ENCODE results near the gene TPD52L2.
"Not testable (repeated sequence)": the region's sequence is repeated elsewhere in the genome, so short reads cannot be mapped to it uniquely, and the experiment has no call there.

The TPD52L2 gene

DNA sequence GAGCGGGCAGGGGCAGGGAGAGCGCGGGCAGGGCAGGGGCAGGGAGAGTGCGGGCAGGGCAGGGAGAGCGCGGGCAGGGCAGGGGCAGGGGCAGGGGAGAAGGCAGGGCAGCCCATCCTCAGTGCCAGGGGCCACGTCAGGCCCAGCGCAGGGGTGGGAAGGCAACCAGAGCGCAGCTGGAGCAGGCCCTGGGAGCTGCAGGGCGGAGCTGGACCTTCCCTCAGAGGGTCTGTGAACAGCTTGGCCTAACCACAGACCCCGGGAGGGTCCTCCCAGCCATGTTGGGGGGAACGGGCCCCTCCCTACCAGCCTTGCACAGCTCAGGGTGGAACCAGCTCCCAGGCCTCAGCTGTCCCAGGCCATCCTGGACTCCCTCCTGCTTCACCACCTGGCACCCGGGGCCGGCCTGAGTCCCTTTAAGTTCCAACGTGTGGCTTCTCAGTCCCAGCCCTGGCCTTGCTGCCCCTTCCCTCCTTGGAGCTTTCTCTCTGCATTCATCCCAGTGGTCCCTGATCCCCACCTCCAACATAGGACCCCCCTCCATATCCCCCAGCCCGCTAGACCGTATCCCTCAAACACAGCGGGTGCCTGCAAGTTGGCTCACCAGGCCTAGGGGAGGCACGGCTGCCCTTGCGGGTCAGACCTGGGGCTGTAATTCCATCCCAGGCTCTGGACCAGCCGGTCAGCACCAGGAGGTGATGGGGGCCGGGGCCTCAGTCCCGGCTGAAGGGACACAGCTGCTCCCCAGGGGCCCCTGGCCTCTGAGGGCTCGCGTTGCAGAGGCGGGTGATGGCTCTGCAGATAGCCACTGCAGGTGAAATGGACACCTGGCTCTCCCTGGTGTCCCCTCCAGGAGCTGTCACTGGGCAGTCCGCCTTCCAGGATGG, 28.4 kb upstream of the TPD52L2 start:
- DNase-seq, result no peak

DNA sequence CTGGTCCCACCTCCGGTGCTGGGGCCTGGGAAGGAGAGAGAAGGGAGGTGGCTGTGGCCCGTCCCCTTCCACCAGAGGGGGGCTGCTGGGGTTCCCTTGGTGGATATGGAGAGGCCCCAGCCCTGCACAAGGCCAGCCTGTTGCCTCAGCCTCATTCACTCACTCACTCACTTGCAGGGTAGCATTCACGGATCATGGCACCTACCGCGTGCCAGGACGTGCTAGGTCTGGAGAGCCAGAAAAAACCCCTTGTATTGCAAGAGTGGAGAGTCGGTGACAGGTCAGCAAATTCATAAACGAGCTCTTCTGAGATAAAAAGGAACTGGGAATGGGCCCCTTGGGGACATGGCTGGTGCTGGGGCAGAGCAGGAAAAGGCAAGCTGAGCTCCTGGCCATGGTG, 27.6 kb upstream of the TPD52L2 start:
- no peak for DNase-seq

DNA sequence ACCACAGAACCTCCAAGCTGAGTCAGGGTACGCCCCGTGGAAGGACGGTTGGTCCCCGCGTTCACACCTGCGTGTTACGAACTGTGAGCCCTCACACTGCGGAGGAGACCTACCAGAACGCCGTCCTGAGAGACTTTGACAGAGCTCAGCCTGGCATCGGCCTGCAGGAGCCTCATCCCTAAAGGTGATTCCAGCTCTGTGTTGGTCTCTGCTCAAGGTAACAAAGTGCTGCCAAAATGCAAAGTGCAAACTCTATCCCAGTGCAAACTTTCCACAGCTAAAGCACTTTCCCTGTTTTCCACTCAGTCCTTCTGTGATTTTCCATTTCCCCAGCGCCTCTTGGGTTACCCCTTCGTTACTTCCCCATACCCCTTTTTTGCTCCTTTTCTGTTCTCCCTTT, 25.4 kb upstream of the TPD52L2 start:
- DNase-seq, result no peak

DNA sequence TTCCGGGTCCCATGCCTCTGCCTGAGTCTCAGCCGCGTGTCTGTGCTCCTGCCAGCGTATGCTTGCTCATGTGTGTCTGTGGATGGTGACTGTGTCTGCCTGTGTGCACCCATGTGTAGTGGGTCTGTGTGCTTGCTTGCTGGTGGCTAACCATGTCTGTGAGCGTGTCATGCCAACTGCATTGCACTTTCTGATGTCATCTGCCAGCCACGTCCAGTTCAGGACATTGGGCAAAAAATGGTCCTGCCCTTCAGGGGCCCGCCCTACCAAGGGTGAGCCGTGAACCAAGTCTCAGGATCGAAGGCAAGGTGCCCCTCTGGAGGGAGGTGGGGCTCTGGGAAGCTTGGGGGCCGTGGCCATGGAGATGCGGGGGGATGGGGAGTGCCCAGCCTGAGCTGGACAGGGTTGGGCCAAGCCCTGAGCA, 24.7 kb upstream of the TPD52L2 start:
- no peak for DNase-seq

DNA sequence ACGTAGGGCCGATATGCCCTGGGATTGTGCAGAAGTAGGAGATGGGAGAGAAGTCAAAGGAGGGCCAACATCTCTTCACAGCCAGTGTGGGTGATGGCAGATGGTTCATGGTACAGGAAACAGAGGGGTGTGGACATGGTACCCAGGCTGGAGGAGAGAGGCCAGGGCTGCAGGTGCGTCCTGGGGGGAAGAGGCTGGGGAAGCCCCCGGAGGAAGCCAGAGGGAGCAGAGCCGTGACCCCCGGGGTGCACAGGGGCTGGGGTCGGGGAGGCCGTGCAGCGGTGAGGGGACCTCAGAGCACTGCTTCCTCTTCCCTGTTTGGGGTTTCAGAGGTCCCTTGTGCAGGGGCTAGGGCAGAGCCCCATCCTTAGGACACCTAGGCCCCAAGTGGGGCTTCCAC, 22.8 kb upstream of the TPD52L2 start:
- no peak for DNase-seq

DNA sequence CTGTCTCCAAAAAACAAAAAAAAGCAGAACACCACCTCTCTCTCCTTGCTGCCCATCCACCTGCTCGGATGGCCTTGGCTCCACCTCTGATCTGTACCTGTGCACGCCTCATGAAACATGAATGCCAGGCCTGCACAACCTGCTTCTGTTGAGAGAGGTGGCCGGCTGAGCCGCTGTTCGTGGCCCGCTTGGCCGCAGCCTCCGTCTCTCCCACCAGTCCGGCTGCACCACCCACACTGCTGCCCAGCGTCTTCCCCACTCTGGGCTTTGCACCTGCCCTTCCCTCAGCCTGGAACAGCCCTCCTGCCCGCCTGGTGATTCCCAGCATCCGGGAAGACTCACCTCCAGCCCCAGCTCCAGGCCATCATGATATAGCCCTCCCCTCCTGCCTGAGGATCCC, 21.8 kb upstream of the TPD52L2 start:
- no peak for DNase-seq

DNA sequence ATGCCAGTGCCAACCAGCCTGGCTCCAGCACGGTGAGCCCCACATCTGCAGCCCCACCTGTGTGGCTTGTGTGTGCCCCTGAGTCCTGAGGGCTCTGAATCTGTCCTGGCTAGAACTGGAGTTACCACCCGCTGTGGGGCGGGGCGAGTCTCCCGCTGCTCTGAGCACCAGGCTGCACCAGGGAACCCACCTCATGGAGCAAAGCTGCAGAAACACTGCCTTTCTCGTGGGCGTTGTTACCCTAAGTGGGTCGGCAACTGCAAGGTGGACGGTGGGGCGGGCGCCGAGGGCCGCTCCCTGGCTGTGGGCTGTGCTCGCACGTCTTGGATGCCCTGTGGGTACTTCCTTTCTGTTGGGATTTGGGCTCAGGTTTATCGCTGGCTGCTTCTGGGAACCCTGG, 21.3 kb upstream of the TPD52L2 start:
- DNase-seq, result no peak

DNA sequence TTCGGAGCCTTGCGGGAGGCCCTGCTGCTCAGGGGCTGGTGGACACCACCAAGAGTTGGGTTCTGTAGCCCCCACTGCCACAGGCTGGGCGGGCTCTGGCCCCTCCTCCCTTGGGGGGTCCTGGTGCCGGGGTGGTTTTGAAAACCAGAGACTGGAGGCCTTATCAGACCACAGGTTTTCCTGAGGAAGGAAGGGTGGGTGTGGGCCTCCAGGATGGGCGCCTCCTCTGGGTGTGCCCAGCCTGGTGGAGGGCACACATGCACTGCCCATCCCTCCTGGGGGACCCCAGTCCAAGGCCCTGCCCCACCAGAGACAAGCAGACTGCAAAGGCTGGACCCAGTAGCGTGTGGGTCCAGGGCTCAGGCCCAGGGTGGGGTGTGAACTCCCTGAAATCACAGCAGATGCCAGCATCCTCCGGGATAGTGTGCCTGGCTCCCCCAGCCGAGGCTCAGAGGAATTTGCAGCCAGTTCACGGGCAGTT, 20.5 kb upstream of the TPD52L2 start:
- no peak for DNase-seq

DNA sequence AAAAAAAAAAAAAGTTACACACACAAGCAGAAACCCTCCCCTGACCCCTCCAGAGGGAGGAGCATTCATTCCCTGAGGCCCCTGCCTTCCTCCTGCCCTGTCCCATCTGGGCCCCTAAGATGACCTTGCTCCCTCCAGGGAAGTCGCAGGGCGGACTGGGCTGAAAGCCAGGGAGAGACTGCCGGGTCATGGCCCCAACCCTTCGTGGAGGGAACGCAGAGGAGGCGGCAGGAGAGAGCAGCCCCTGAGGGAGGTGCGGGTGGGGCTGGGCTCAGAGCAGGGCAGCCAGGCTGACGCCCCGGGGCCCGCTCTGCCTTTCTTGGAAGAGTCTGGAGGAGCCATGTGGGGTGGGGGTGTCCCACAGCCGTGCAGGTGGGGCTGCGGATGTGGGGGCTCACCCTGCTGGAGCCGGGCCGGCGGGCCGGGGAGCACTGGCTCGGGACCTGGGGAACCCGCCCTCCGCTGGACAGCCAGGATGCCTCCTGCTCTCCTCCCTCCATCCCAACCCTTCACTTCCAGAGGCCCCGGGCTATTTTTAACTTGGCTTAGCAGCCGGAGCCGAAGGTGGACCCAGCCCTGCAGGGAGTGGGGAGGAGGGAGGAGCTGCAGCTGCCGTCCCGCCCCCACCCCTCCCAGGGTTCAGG, 18.8 kb upstream of the TPD52L2 start:
- peak in 1 of 2 experiments; percentile 51 for DNase-seq

DNA sequence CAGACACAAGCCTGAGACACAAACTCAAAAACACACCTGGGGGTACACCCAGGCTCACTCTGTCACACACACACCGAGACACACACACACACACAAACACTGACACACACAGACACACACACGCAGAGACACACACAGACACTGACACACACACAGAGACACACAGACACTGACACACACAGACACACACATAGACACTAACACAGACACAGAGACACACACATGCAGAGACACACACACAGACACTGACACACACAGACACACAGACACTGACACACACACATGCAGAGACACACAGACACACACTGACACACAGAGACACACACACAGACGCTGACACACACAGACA, 18.2 kb upstream of the TPD52L2 start:
- DNase-seq, result no peak

DNA sequence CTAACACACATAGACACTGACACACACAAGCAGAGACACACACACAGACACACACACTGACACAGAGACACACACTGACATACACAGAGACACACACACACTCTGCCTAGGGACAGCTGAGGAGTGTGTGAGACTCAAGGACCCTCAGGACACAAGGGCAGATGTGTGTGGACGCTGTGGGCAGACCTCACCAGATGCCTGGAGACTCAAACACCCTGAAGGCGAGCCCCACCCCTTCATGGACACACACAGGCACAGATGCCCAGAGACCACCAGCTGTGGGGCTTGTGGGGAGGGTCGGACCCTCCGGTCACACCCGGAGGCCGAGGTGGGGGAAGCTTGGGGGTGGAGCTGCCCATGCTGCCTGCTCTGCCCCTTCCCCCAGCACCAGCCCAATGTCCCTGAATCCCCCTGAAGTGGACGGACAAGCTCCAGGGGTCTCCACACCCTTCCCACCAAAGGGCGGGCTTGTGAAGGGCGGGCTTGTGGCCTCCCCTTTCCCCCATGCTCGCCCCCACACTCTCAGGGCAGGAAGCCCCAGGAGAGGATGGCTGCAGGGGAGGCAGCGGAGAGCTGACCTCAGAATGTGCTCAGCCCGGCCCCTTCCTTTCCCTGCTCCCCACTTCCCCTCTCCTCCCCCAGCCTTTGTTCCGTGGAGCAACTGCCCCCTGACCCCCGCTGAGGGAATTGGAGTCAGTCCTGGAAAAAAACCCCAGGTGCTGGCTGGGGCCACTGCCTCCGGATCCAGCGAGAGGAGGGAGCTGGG, 17.6 kb upstream of the TPD52L2 start:
- no peak for DNase-seq

DNA sequence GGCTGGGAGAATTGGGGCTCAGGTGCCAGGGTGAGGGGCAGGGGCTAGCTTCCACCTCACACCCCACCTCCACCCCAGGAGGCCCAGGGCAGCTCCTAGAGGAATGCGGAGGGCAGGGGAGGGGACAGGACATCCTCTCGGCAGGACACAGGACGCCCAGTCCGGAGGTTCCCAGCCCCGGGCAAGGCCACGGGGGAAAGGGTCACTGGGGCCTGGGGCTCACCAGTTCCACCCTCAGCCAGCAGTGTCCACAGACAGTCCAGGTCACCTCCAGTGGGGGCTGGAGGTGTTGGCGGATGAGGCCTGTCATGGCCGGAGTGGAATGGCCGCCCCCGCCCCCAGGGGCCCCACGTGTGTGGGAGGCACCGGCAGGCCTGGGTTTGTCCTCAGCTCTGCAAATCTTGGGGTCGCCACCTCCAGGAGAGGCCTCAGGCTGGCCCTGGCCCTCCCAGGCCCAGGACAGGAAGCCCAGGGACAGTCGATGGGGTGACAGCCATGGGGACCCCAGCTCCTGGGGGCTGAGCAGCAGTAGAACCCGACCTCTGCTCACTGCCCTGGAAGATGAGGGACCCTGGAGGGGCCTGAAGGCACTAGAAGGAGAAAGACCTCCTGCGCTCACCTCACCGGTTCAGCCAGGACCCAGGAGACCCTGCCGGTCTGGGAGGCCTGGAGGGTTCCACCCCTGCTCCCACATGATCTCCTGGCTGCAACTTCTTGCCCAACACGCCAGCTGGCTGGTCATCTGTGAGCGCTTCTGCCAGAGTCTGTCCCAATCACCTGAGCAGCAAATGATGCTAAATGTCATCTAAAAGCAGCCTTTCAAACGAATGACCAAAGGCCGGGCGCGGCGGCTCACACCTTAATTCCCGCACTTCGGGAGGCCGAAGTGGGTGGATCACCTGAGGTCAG, 16.8 kb upstream of the TPD52L2 start:
- peak; percentile 54 to 79 for DNase-seq

DNA sequence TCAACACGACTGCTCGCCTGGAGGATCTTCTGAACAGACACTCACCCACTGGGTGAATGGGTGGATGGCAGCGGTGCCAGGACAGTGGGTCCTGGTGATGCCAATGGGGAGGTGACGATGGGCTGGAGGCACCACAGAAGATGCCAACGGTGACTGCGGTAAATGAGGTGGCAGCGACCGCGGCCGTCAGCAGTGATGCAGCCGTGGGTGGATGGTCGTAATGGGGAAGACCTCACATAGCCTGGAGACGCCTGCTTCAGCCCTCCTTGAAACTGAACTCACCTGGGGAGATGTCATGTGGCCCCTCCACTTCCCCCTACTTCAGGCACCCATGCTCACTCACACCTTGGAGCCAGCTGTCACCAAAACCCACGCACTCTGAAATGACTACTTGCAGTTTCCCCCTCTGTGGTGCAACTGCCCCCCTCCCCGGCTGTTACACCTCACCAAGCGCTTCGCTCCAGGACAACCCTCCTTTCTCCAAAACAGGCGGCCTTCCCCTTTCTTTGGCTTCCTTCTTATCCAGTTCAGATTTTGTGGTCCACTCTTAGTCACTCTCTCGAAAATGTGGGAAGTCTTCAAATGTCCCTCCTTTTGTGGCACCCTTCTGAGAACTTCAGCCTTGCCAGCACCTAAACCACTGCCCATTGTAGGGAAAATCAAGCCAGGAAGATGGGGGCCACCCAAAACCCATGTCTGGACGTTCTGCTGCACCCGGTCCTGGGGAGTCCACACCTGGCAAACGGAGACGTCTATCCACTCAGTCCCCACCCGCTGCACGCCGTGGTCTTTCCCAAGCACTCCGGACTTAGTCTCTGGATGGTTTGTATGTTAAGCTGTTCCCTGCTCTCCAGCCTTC, 14.2 kb upstream of the TPD52L2 start:
- no peak for DNase-seq

DNA sequence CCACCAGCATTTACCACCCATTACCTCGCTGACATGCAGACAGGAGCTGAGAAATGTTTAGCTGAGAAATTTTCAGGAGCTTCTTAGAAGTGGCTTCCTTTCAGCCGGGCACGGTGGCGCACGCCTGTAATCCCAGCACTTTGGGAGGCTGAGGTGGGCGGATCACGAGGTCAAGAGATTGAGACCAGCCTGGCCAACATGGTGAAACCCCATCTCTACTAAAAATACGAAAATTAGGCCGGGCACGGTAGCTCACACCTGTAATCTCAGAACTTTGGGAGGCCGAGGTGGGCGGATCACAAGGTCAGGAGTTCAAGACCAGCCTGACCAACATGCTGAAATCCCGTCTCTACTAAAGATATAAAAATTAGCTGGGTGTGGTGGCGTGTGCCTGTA, 13.5 kb upstream of the TPD52L2 start:
- DNase-seq, result not testable (repeated sequence)

DNA sequence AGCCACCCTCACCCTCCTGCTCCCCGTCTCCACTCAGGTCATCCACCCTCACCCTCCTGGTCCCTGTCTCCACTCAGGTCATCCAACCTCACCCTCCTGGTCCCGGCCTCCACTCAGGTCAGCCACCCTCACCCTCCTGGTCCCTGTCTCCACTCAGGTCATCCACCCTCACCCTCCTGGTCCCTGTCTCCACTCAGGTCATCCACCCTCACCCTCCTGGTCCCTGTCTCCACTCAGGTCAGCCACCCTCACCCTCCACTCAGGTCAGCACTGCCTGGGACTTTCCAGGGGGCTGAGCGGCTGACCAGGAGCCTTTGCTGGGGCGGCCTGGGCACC, 11.4 kb upstream of the TPD52L2 start:
- not testable (repeated sequence) for DNase-seq

DNA sequence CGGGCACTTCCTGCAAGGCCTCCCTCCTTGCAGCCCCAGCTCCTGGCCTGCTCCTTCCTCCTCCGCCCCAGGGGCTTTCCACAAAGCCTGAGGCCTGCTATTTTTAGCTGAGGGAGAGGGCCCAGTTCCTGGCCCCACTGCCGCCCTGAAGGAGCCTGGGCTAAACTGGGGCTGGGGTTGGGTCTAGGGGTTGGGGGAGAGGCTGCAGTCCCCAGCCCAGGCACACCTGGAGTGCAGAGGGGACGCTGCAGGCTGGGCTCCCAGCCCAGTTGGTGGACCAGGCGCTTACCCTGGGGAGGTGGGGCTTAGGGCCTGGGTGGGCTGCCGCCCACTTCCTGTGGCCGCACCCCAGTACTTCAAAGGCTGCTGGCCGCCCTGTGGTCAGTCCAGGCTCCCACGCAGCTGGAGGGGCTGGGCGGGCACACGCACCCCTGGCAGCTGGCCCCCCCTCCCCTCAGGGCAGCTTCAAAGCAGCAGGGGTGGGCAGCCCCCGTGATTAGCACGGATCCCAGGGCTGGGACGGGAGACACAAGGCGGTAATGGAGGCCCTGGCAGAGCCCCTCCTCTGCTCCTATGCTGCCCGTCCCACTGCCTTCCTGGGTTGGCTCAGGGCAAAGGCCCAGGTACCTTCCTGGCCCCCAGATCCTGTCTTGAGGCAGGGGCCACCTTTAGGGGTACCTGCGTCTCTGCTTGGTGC, 10.9 kb upstream of the TPD52L2 start:
- no peak for DNase-seq

DNA sequence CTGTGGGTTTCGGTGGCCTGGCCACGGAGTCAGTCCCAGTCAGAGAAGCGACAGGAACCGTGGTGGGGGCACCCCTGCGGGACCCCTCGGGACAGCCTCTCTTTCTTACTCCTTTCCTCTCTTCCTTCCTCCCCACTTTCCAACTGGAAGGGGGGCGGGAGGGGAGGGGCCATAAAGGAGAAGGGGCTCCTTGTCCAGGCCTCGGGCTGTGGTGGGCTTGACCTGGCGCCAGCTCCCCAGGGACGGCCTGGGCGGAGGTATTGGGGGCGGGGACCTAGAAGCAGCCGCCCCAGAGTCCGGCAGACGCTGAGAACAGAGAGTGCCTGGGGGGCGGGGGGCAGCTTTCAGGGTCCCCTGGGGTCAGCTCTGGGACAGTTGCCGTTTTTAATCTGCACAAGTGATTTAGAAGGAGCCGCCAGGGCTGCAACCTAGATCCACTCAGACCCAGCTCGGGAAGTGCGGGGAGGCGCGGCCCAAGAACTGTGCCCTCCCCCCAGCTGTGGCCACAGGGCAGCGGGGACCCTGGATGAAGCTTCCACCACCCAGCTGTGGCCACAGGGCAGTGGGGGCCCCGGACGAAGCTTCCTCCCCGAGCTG, 10.2 kb upstream of the TPD52L2 start:
- no peak for DNase-seq

DNA sequence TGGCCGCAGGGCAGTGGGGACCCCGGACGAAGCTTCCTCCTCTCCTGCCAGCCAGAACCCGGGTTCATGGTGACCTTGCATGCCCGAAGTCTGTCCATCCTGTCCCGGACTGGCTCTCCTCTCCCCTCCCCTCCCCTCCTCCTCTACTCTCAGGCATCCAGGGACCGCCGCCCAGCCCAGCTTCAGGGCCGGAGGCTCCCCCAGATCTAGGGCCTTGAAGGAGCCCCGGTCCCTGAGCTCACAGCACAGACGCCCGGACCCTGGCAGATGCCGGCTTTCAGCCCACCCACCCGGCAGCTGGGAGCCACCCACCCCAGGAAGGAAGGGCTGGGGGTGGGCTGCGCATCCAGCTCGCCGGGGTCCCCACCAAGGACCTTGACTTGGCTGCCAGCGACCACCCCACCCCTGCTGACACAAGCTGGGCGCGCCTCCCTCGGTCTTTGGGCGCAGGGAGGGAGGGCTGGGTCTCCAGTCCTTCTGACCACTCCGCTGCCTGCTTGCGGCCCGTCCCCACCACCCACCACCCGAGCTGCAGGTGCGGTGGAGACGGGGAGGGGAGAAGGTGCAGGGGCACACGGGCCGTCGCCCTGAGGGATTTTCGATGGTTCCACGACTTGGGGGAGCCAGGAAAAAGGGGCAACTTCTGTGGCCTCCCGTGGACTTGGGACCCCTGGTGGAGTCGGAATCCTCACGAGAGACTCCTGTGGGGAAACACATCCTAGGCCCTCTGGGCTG, 9.5 kb upstream of the TPD52L2 start:
- no peak for DNase-seq

DNA sequence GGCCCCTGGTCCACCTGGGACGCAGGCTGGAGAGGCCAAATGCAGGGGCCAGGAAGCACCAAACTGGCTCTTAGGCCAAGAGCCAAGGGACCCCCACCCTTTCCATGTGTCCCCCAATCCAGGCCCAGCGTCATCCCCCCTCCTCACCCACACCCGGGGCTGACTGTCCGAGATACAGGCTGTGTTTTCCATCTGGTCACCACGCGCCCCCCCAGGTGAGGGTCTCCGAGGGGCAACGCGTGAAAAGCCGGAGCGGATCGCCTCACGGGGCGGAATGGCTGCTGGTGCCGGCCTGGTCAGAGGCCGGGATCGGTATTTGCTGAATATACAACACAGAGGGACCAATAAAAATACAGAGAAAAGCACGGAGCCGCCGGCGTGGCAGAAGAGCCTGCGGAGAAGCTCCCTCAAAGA, 9.0 kb upstream of the TPD52L2 start:
- no peak for DNase-seq

All from cerebellar nuclear complex (tissue), 1 donor.